K562 (cell line): Measurements from ENCODE around the gene SIRPB2. TPM values are rescaled to one million over a fixed set of nuclear protein-coding genes. Genes with fewer than 3 reads are reported as not detected.

Experiments used
- CREB3 ChIP-seq: fragments of 450-650 bp; conservative IDR thresholded peaks from 2 replicates; pipeline ENCODE4 v1.6.1; 2016; ENCODE audit warnings: missing genetic modification characterization, low read depth, mild to moderate bottlenecking, missing compliant biosample characterization, moderate library complexity
- MAZ ChIP-seq, 2 experiments: fragments of 450-650 bp in 1 of 2; sonication (generic) in 1 of 2; formaldehyde crosslinking; IDR thresholded peaks in 1 of 2; conservative IDR thresholded peaks in 1 of 2; 2 replicates each; pipeline versions ENCODE4 v1.4.0 to v1.5.0; 2020; ENCODE audit warnings: mild to moderate bottlenecking in 1 of 2, missing genetic modification reagents in 1 of 2
- NCOR1 ChIP-seq: fragments of 450-650 bp; IDR thresholded peaks from 2 replicates; pipeline ENCODE4 v1.6.1; 2016; ENCODE audit warnings: mild to moderate bottlenecking, moderate library complexity
- RNF2 ChIP-seq: sonication (generic); IDR thresholded peaks from 2 replicates; pipeline ENCODE4 v1.6.1; 2016
- ZNF436 ChIP-seq: fragments of 250-450, 450-650 bp; sonication (Bioruptor Pico); formaldehyde crosslinking; IDR thresholded peaks from 2 replicates; pipeline ENCODE4 v1.7.0; 2020; ENCODE audit warnings: mild to moderate bottlenecking
- ZNF512 ChIP-seq: IDR thresholded peaks from 2 replicates; pipeline ENCODE4 v1.6.1; 2016; ENCODE audit warnings: missing genetic modification characterization, missing compliant biosample characterization
- ZNF592 ChIP-seq: fragments of 450-650 bp; IDR thresholded peaks from 2 replicates; pipeline ENCODE4 v1.6.1; 2017; ENCODE audit warnings: antibody characterized with exemption, mild to moderate bottlenecking
- polyA plus RNA-seq, 8 experiments: library from polyadenylated mRNA; depleted of rRNA in 4 of 8; stranded (reverse) in 5 of 8; unstranded in 3 of 8; fragments of >200 nt; fragmentation: Nextera tagmentation in 2 of 8; fragmentation: Illumina TruSeq in 1 of 8; extraction: Ambion mirVana in 2 of 8; extraction: Trizol in 1 of 8; gene quantifications; 2 replicates each; pipeline versions ENCODE4 v1.2.1 to v1.2.3, GENCODE V29; 2011 to 2014; ENCODE audit warnings: inconsistent platforms in 1 of 8, missing spikeins in 1 of 8
- total RNA-seq, 7 experiments: library from RNA; depleted of rRNA in 6 of 7; stranded (reverse); fragments of >200 nt in 6 of 7; fragmentation: Illumina TruSeq in 2 of 7; extraction: Trizol in 2 of 7; gene quantifications; 2 replicates each; pipeline versions ENCODE4 v1.2.1 to v1.2.3, GENCODE V29; 2011 to 2021; ENCODE audit warnings: low replicate concordance in 1 of 7
- TF ChIP-seq, protein P1 (sequence below): sonication (generic); formaldehyde crosslinking; IDR thresholded peaks from 2 replicates; pipeline ENCODE4 v1.8.0; 2022; ENCODE audit warnings: mild to moderate bottlenecking, low read depth, missing genetic modification reagents

The SIRPB2 gene
- total and polyA plus RNA-seq, 9 of the 15 experiments (the other 6 are each of a cell fraction or from before 2014, with no cell fraction given): 0.07 TPM; not detected in 7

GRCh38 chr20:1526310-1526709, 35.1 kb upstream of the SIRPB2 start (continued):
- TF ChIP-seq ZNF592 (no peak), MAZ (CRISPR knock-in tag; conservative IDR thresholded peaks at IDR 0.05 in 1 of 2, IDR thresholded peaks at IDR 0.05 in 1 of 2) (no peak), ZNF436 (CRISPR knock-in tag) (no peak), RNF2 (no peak), CREB3 (no peak), ZNF512 (tag) (no peak), NCOR1 (no peak)
- TF ChIP-seq, protein P1, sequence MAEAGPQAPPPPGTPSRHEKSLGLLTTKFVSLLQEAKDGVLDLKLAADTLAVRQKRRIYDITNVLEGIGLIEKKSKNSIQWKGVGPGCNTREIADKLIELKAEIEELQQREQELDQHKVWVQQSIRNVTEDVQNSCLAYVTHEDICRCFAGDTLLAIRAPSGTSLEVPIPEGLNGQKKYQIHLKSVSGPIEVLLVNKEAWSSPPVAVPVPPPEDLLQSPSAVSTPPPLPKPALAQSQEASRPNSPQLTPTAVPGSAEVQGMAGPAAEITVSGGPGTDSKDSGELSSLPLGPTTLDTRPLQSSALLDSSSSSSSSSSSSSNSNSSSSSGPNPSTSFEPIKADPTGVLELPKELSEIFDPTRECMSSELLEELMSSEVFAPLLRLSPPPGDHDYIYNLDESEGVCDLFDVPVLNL (CRISPR knock-in tag): no peak
